Caco-2 (cell line): Measurements from ENCODE around the gene HOXC12. TPM values are rescaled to one million over a fixed set of nuclear protein-coding genes. Genes with fewer than 3 reads are reported as not detected.

Experiments used
- BruUV-seq: library from RNA; stranded (reverse); fragments of 400-500 nt; replicated peaks from 2 replicates; lab custom pipeline; 2021; lab: Mats Ljungman, UMichigan
- CTCF ChIA-PET: fragments of 300-600 bp; sonication (Branson Sonifier 250); formaldehyde crosslinking; loops from one replicate; lab custom pipeline; 2022; ENCODE audit warnings: antibody characterized with exemption; lab: Charles Lee
- POLR2A ChIA-PET: fragments of 300-600 bp; sonication (Branson Sonifier 250); formaldehyde crosslinking; loops from one replicate; lab custom pipeline; 2022; ENCODE audit warnings: antibody characterized with exemption; lab: Charles Lee
- DNase-seq, 2 experiments: peaks; one replicate each; pipeline versions ENCODE4 v3.0.0 to v3.0.0-alpha.2; 2020 to 2022
- H3K27me3 ChIP-seq: replicated peaks from 2 replicates; pipeline ENCODE4 v1.6.0; 2011; ENCODE audit warnings: low read length; ENCODE audit not compliant: control insufficient read depth, insufficient read depth
- H3K36me3 ChIP-seq: 2 replicates; pipeline ENCODE4 v1.5.1; 2011; ENCODE audit warnings: low read length; ENCODE audit not compliant: control insufficient read depth, insufficient read depth
- H3K4me1 ChIP-seq: fragments of 250-450 bp; sonication (Bioruptor Pico); 2 replicates; pipeline ENCODE4 v1.5.1; 2020; ENCODE audit warnings: mild to moderate bottlenecking
- H3K4me3 ChIP-seq: 2 replicates; pipeline ENCODE4 v1.5.1; 2011; ENCODE audit warnings: low read depth, mild to moderate bottlenecking, control low read depth, low read length
- H3K9me3 ChIP-seq: fragments of 250-450 bp; sonication (Bioruptor Pico); 2 replicates; pipeline ENCODE4 v1.5.1; 2020; ENCODE audit warnings: mild to moderate bottlenecking, moderate library complexity
- H3K27ac Mint-ChIP-seq: one replicate; pipeline ENCODE4 v1.8.0; 2022; ENCODE audit warnings: mixed read lengths; ENCODE audit not compliant: unreplicated experiment
- H3K27me3 Mint-ChIP-seq: one replicate; pipeline ENCODE4 v1.8.0; 2022; ENCODE audit warnings: mixed read lengths; ENCODE audit not compliant: insufficient read depth, unreplicated experiment
- H3K36me3 Mint-ChIP-seq: one replicate; pipeline ENCODE4 v1.8.0; 2022; ENCODE audit warnings: mild to moderate bottlenecking, mixed read lengths; ENCODE audit not compliant: insufficient read depth, unreplicated experiment
- H3K4me1 Mint-ChIP-seq: one replicate; pipeline ENCODE4 v1.8.0; 2022; ENCODE audit warnings: low read depth, mixed read lengths; ENCODE audit not compliant: unreplicated experiment
- H3K4me3 Mint-ChIP-seq: one replicate; pipeline ENCODE4 v1.8.0; 2022; ENCODE audit warnings: mild to moderate bottlenecking, moderate library complexity, mixed read lengths; ENCODE audit not compliant: unreplicated experiment
- H3K9me3 Mint-ChIP-seq: one replicate; pipeline ENCODE4 v1.8.0; 2022; ENCODE audit warnings: mixed read lengths; ENCODE audit not compliant: unreplicated experiment
- CTCF ChIP-seq, 2 experiments: fragments of 200-600 bp in 1 of 2; IDR thresholded peaks; 1 replicate in 1 of 2; 2 replicates in 1 of 2; pipeline versions ENCODE4 v1.5.1 to v1.8.0; 2011 to 2022; ENCODE audit warnings: antibody characterized with exemption in 1 of 2, control low read depth in 1 of 2, inconsistent platforms in 1 of 2, low read depth in 1 of 2, low read length in 1 of 2, mild to moderate bottlenecking in 1 of 2, moderate library complexity in 1 of 2; ENCODE audit not compliant: insufficient read depth in 1 of 2, severe bottlenecking in 1 of 2, unreplicated experiment in 1 of 2
- intact Hi-C: fragments of 100-400 bp; cut with micrococcal nuclease; formaldehyde crosslinking; loops from one replicate; pipeline ENCODE4 v1.10.0; 2022; ENCODE audit not compliant: unreplicated experiment
- total RNA-seq: library from RNA; stranded (reverse); gene quantifications from 2 replicates; pipeline ENCODE4 v1.2.3, GENCODE V29; 2022

The HOXC12 gene
- total RNA-seq, 1 experiment from 2014 or later, result 10.3 TPM

DNA sequence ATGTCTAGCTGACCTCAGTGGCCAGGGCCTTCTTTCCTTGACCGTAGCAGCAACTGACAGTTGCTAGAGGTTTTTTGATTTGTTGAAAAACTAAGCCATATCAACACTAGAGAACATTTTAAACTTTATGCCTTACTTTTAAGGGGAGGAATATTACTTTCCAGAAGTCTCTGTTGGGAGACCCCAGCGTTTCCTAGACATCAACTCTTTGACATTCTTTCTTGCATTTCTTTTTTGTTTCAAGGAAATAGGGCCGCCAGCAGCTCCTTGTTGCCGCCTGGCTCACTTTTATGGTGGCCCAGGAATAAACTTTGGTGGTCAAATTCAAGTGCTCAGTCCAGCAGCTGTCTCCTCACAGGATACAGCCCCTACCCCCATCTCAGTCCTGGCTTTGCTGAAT lies 15.7 kb downstream of the HOXC12 start:
- no peaks in the 10 kb centered on the region for H3K27me3 ChIP-seq
- no peak overlapping the region for H3K4me3 Mint-ChIP-seq
- CTCF ChIA-PET, result no interaction called here

DNA sequence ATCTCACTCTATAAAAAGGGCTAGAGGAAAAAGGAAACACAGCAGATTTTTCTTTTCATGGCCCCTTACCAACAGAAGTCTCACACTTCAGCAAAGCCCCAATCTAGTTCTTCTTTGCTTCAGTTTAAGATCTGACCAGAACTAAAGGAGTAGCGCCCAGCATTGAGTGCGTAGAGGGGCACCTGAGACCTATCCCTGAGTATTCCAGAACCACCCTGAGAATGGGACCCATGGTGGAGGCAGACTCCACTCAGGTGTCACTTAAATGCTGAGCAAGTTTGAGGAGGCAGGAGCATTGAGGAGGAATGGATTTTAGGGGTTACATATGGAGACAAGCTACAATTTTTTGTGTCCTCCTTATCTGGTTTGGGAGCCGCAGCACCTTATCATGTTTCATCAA lies 16.4 kb downstream of the HOXC12 start:
- Histone ChIP-seq H3K36me3 (no peaks in the 10 kb centered on the region), H3K4me3 (no peak overlapping the region), H3K27me3 (no peaks in the 10 kb centered on the region), H3K9me3 (no peaks in the 10 kb centered on the region), H3K4me1 (peaks cover 5% of the 10 kb centered on the region; the same call in 1 of the 2 replicates)
- TF ChIP-seq CTCF (IDR thresholded peaks at IDR 0.05; ENCODE audit: insufficient read depth in 1 of 2, low read depth in 1 of 2, low read length in 1 of 2, severe bottlenecking in 1 of 2, unreplicated experiment in 1 of 2), result no peak
- Mint-ChIP-seq H3K27ac (no peak overlapping the region), H3K36me3 (no peaks in the 10 kb centered on the region), H3K4me3 (no peak overlapping the region), H3K4me1 (peaks cover 8% of the 10 kb centered on the region), H3K9me3 (no peaks in the 10 kb centered on the region), H3K27me3 (no peaks in the 10 kb centered on the region)
- POLR2A ChIA-PET, result no interaction called here
- DNase-seq, result no peak
- CTCF ChIA-PET, result no interaction called here
- no TSS peak for BruUV-seq
- intact Hi-C loops, result no loop called here

More for the DNA sequence above, 15.7 kb downstream of the HOXC12 start:
- peaks cover 12% of the 10 kb centered on the region for H3K4me1 Mint-ChIP-seq
- Histone ChIP-seq H3K4me3 (no peak overlapping the region), H3K9me3 (no peaks in the 10 kb centered on the region), H3K36me3 (no peaks in the 10 kb centered on the region), H3K4me1 (peaks cover 4% of the 10 kb centered on the region; the same call in 1 of the 2 replicates)
- H3K9me3 Mint-ChIP-seq, result no peaks in the 10 kb centered on the region
- no TSS peak for BruUV-seq
- H3K27me3 Mint-ChIP-seq, result no peaks in the 10 kb centered on the region
- intact Hi-C loops, result no loop called here
- TF ChIP-seq CTCF (IDR thresholded peaks at IDR 0.05; ENCODE audit: insufficient read depth in 1 of 2, low read depth in 1 of 2, low read length in 1 of 2, severe bottlenecking in 1 of 2, unreplicated experiment in 1 of 2), result no peak
- H3K36me3 Mint-ChIP-seq, result no peaks in the 10 kb centered on the region
- no peak overlapping the region for H3K27ac Mint-ChIP-seq
- DNase-seq, result no peak
- POLR2A ChIA-PET, result no interaction called here

- H3K9me3 Mint-ChIP-seq, result no peaks in the 10 kb centered on the region
- Histone ChIP-seq H3K4me1 (peaks cover 5% of the 10 kb centered on the region; the same call in 1 of the 2 replicates), H3K36me3 (no peaks in the 10 kb centered on the region), H3K9me3 (no peaks in the 10 kb centered on the region), H3K4me3 (no peak overlapping the region), H3K27me3 (no peaks in the 10 kb centered on the region)
- H3K4me1 Mint-ChIP-seq, result peaks cover 8% of the 10 kb centered on the region
- TF ChIP-seq CTCF (IDR thresholded peaks at IDR 0.05; ENCODE audit: insufficient read depth in 1 of 2, low read depth in 1 of 2, low read length in 1 of 2, severe bottlenecking in 1 of 2, unreplicated experiment in 1 of 2), result no peak
- BruUV-seq, result no TSS peak
- intact Hi-C loops, result no loop called here
- no peak overlapping the region for H3K4me3 Mint-ChIP-seq
- CTCF ChIA-PET, result no interaction called here
- POLR2A ChIA-PET, result interaction anchor here (0.6 kb wide), 1 partner anchor 397 kb away, joined by 3 read pairs; no protein-coding TSS in a partner anchor
- H3K27me3 Mint-ChIP-seq, result no peaks in the 10 kb centered on the region
- H3K27ac Mint-ChIP-seq, result no peak overlapping the region
- no peak for DNase-seq
- no peaks in the 10 kb centered on the region for H3K36me3 Mint-ChIP-seq
Measured at GRCh38 chr12:53971686-53972085, 17.0 kb downstream of the HOXC12 start.
